Measurements from ENCODE around the gene SLC28A1. TPM values are rescaled to one million over a fixed set of nuclear protein-coding genes. Genes with fewer than 3 reads are reported as not detected.

The SLC28A1 gene
- total and polyA plus RNA-seq, 4 donors: 0.09 to 39.7 (median 18.3) TPM

- 93% methylated on average over 4 of the region's 4 CpGs for WGBS
- no peaks in the 10 kb centered on the region for H3K27me3 ChIP-seq (ENCODE audit: control insufficient read depth in 4 of 4, insufficient read depth in 4 of 4, low read length in 3 of 4)
- H3K9me3 ChIP-seq (ENCODE audit: control insufficient read depth in 4 of 4, low read length in 3 of 4): no peaks in the 10 kb centered on the region
- TF ChIP-seq YY1 (IDR thresholded peaks at IDR 0.05): no peak
- no peak for TF ChIP-seq EGR1 (IDR thresholded peaks at IDR 0.05; ENCODE audit: low read depth in 2 of 2)
- TF ChIP-seq CTCF (IDR thresholded peaks at IDR 0.05; ENCODE audit: low read depth, low read length, missing input control): no peak
- no peak for TF ChIP-seq GABPA (IDR thresholded peaks at IDR 0.05 in 1 of 2, conservative IDR thresholded peaks at IDR 0.05 in 1 of 2)
- no peak for TF ChIP-seq SP1 (IDR thresholded peaks at IDR 0.05)
- TF ChIP-seq, protein P1, sequence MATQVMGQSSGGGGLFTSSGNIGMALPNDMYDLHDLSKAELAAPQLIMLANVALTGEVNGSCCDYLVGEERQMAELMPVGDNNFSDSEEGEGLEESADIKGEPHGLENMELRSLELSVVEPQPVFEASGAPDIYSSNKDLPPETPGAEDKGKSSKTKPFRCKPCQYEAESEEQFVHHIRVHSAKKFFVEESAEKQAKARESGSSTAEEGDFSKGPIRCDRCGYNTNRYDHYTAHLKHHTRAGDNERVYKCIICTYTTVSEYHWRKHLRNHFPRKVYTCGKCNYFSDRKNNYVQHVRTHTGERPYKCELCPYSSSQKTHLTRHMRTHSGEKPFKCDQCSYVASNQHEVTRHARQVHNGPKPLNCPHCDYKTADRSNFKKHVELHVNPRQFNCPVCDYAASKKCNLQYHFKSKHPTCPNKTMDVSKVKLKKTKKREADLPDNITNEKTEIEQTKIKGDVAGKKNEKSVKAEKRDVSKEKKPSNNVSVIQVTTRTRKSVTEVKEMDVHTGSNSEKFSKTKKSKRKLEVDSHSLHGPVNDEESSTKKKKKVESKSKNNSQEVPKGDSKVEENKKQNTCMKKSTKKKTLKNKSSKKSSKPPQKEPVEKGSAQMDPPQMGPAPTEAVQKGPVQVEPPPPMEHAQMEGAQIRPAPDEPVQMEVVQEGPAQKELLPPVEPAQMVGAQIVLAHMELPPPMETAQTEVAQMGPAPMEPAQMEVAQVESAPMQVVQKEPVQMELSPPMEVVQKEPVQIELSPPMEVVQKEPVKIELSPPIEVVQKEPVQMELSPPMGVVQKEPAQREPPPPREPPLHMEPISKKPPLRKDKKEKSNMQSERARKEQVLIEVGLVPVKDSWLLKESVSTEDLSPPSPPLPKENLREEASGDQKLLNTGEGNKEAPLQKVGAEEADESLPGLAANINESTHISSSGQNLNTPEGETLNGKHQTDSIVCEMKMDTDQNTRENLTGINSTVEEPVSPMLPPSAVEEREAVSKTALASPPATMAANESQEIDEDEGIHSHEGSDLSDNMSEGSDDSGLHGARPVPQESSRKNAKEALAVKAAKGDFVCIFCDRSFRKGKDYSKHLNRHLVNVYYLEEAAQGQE (IDR thresholded peaks at IDR 0.05): no peak
- no peak for TF ChIP-seq HNF4G (IDR thresholded peaks at IDR 0.05)
- no peak for TF ChIP-seq JUND (IDR thresholded peaks at IDR 0.05)
- TF ChIP-seq, protein P2, sequence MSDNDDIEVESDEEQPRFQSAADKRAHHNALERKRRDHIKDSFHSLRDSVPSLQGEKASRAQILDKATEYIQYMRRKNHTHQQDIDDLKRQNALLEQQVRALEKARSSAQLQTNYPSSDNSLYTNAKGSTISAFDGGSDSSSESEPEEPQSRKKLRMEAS (IDR thresholded peaks at IDR 0.05): no peak
- TF ChIP-seq, protein P3, sequence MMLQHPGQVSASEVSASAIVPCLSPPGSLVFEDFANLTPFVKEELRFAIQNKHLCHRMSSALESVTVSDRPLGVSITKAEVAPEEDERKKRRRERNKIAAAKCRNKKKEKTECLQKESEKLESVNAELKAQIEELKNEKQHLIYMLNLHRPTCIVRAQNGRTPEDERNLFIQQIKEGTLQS (IDR thresholded peaks at IDR 0.05): no peak
- no peak for TF ChIP-seq FOXA2 (IDR thresholded peaks at IDR 0.05)
- TF ChIP-seq, protein P4, sequence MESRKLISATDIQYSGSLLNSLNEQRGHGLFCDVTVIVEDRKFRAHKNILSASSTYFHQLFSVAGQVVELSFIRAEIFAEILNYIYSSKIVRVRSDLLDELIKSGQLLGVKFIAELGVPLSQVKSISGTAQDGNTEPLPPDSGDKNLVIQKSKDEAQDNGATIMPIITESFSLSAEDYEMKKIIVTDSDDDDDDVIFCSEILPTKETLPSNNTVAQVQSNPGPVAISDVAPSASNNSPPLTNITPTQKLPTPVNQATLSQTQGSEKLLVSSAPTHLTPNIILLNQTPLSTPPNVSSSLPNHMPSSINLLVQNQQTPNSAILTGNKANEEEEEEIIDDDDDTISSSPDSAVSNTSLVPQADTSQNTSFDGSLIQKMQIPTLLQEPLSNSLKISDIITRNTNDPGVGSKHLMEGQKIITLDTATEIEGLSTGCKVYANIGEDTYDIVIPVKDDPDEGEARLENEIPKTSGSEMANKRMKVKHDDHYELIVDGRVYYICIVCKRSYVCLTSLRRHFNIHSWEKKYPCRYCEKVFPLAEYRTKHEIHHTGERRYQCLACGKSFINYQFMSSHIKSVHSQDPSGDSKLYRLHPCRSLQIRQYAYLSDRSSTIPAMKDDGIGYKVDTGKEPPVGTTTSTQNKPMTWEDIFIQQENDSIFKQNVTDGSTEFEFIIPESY (IDR thresholded peaks at IDR 0.05): no peak
- TF ChIP-seq RAD21 (IDR thresholded peaks at IDR 0.05): no peak
- TF ChIP-seq NR2F2 (IDR thresholded peaks at IDR 0.05): no peak
- H3K36me3 ChIP-seq (ENCODE audit: control insufficient read depth in 4 of 4, insufficient read depth in 3 of 4, low read depth in 1 of 4, low read length in 3 of 4): peaks cover 0 to 26% (median 17%) of the 10 kb centered on the region in 4 donors
- no peak overlapping the region for H3K4me3 ChIP-seq (ENCODE audit: low read depth in 1 of 3, low read length in 3 of 3)
- DNase-seq (ENCODE audit: low spot score): no peak
- H3K27ac ChIP-seq (ENCODE audit: low read depth in 1 of 2, low read length in 2 of 2): no peak overlapping the region
- H3K9ac ChIP-seq (ENCODE audit: low read depth in 1 of 2, low read length in 2 of 2): no peak overlapping the region
- peaks cover 8 to 30% (median 19%) of the 10 kb centered on the region in 4 donors for H3K4me1 ChIP-seq (ENCODE audit: control insufficient read depth in 4 of 4, insufficient read depth in 4 of 4, low read length in 3 of 4)
Observed at GRCh38 chr15:84907731-84908130, 23.3 kb downstream of the SLC28A1 start.

- Histone ChIP-seq H3K4me1 (ENCODE audit: control insufficient read depth in 4 of 4, insufficient read depth in 4 of 4, low read length in 3 of 4) (peaks cover 11 to 30% (median 21%) of the 10 kb centered on the region in 4 donors), H3K36me3 (ENCODE audit: control insufficient read depth in 4 of 4, insufficient read depth in 3 of 4, low read depth in 1 of 4, low read length in 3 of 4) (peaks cover 0 to 23% (median 14%) of the 10 kb centered on the region in 4 donors), H3K4me3 (ENCODE audit: low read depth in 1 of 3, low read length in 3 of 3) (no peak overlapping the region), H3K27me3 (ENCODE audit: control insufficient read depth in 4 of 4, insufficient read depth in 4 of 4, low read length in 3 of 4) (no peaks in the 10 kb centered on the region), H3K27ac (ENCODE audit: low read depth in 1 of 2, low read length in 2 of 2) (no peak overlapping the region), H3K9me3 (ENCODE audit: control insufficient read depth in 4 of 4, low read length in 3 of 4) (no peaks in the 10 kb centered on the region), H3K9ac (ENCODE audit: low read depth in 1 of 2, low read length in 2 of 2) (no peak overlapping the region)
- WGBS: 64% methylated on average over 13 of the region's 13 CpGs
- no peak for DNase-seq (ENCODE audit: low spot score)
- TF ChIP-seq, protein P1 (IDR thresholded peaks at IDR 0.05): no peak
- no peak for TF ChIP-seq SP1 (IDR thresholded peaks at IDR 0.05)
Observed at GRCh38 chr15:84908564-84908963, 24.1 kb downstream of the SLC28A1 start.
